ENCODE data around the gene SLIT3. TPM values are rescaled to one million over a fixed set of nuclear protein-coding genes. Genes with fewer than 3 reads are reported as not detected.

The SLIT3 gene
- total RNA-seq, 8 experiments from 2014 or later = 6.1 to 159 (median 64.4) TPM

DNA sequence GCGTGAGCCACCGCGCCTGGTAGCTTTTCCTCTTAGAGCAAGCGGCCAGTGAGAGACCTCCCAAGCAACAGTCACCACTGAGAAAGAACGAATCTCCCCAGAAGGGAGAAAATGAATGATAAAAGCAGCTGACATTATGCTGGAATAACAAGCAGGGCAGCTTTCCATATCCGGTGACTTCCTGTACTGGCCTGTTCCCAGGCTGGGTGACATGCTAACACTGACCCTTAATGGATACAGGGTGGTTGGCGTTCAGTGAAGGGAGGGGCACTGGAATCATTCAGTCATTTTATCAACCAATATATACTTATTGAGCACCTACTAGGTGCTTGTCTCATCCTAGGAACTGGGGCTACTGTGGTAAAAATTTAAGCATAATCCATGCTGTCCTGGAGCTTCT lies 364.4 kb downstream of the SLIT3 start:
- WGBS, 10 experiments = 33 to 100% (median 55%) methylated on average over 1 to 4 of the region's 7 CpGs; no CpG with 5 or more reads in 4 of the 10 experiments

DNA sequence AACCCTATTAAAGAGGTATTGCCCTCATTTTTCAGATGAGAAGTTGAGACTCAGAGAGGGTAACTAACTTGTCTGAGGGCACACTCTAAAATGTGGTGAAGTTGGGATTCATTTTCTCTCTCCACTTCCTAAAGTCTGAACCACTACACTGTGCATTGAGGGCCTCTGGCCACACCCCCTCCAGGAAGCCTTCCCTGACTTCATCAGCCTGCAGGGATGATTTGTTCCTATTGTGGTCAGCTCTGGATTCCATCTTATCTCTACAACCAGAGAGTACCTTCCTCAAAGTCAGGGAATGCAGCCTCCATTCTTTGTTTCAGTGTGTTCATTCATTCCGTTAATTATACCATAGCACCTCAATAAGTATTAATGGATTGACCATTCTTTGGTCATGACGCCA lies 365.8 kb downstream of the SLIT3 start:
- H3K27ac ChIP-seq = no peak overlapping the region
- no peak for ATAC-seq (replicated peaks in 6 of 8)
- 93 to 100% (median 100%) methylated on average over 1 to 2 of the region's 2 CpGs; no CpG with 5 or more reads in 3 of the 10 experiments for WGBS, 10 experiments
- in situ Hi-C loops (cut with MboI; ENCODE audit: low pct_unique_long_range_greater_than_20kb in 2 of 9, low sequenced_read_pairs in 9 of 9, unreplicated experiment in 9 of 9) = loop anchor here in 3 of 9 experiments (25.0 kb wide), 2 partner anchors 223 to 248 kb away; no protein-coding TSS in a partner anchor
- no peak overlapping the region for H3K4me3 ChIP-seq
- H3K4me1 ChIP-seq (replicated peaks in 1 of 2) = peaks cover 23 to 36% of the 10 kb centered on the region in 2 donors

More for the DNA sequence above, 364.4 kb downstream of the SLIT3 start:
- Histone ChIP-seq H3K4me3 (no peak overlapping the region), H3K27ac (no peak overlapping the region), H3K4me1 (replicated peaks in 1 of 2) (peaks cover 29 to 43% of the 10 kb centered on the region in 2 donors)
- in situ Hi-C loops (cut with MboI; ENCODE audit: low pct_unique_long_range_greater_than_20kb in 2 of 9, low sequenced_read_pairs in 9 of 9, unreplicated experiment in 9 of 9) = loop anchor here in 3 of 9 experiments (25.0 kb wide), 2 partner anchors 224 to 249 kb away; no protein-coding TSS in a partner anchor
- no peak for ATAC-seq (replicated peaks in 6 of 8)

DNA sequence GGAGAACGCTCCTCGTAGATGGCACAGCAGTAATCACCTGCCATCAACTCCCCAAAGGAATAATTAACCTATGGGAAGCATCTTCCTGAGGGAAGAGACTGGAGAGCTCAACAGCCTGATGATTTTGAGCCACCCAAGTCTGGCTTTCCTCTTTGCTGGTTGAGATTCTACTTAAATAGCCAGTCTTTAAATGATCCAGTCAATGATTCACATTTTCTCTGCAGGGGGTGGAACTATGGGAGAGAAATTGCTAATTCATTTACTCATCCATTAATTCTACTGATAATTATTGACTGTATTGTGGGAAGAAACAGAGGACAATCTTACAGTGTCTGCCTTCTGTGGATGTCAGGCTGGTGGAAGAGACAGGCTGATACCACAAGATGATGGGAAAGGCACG lies 366.8 kb downstream of the SLIT3 start:
- no peak overlapping the region for H3K27ac ChIP-seq
- in situ Hi-C loops (cut with MboI; ENCODE audit: low pct_unique_long_range_greater_than_20kb in 2 of 9, low sequenced_read_pairs in 9 of 9, unreplicated experiment in 9 of 9) = loop anchor here in 3 of 9 experiments (25.0 kb wide), 2 partner anchors 222 to 247 kb away; no protein-coding TSS in a partner anchor

DNA sequence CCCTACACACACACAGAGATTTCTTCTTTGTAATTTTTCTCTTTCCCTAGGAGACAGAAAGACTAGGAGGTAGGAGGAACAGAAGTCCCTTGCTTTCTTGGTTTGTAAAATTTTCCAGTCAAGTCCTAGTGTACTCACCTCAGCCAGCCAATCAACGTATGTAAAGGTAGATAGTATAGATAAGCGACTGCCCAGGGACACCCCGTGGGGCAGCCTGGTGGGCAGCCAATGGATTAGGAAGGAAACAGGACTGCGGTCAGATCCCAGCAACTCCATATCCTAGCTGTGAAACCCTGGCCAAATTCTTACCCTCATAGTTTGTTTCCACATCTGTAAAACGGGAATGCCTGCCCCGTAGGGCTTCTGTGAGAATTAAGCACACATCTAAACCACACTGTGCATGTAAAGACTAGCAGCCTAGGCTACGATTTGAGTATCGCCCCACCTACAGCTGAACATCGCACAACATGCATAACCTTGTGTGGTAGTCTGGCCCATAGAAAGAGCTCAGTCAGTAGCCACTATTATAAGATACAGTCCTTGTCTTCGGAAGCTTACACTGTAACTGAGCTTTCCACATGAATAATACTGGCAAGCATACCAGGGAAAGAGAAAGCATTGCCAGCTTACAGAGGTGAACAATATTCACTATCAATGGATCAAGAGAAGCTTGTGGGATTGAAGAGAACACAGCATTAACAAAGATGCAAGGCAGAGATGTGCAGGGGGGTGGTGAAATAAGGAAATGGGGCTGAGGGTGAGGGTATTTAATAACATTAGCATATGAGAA lies 368.3 kb downstream of the SLIT3 start:
- ATAC-seq (replicated peaks in 6 of 8) = no peak
- WGBS, 10 experiments = 75 to 100% (median 87%) methylated on average over 1 to 5 of the region's 10 CpGs; no CpG with 5 or more reads in 2 of the 10 experiments
- in situ Hi-C loops (cut with MboI; ENCODE audit: low pct_unique_long_range_greater_than_20kb in 2 of 9, low sequenced_read_pairs in 9 of 9, unreplicated experiment in 9 of 9) = loop anchor here in 3 of 9 experiments (25.0 kb wide), 2 partner anchors 220 to 245 kb away; no protein-coding TSS in a partner anchor
- Histone ChIP-seq H3K27ac (no peak overlapping the region), H3K4me3 (no peak overlapping the region), H3K4me1 (replicated peaks in 1 of 2) (peaks cover 12 to 26% of the 10 kb centered on the region in 2 donors)

More for the DNA sequence above, 366.8 kb downstream of the SLIT3 start:
- ATAC-seq (replicated peaks in 6 of 8) = no peak
- Histone ChIP-seq H3K4me3 (no peak overlapping the region), H3K4me1 (replicated peaks in 1 of 2) (peaks cover 15 to 26% of the 10 kb centered on the region in 2 donors)
- 63 to 100% (median 80%) methylated on average over 1 to 3 of the region's 3 CpGs; no CpG with 5 or more reads in 3 of the 10 experiments for WGBS, 10 experiments

DNA sequence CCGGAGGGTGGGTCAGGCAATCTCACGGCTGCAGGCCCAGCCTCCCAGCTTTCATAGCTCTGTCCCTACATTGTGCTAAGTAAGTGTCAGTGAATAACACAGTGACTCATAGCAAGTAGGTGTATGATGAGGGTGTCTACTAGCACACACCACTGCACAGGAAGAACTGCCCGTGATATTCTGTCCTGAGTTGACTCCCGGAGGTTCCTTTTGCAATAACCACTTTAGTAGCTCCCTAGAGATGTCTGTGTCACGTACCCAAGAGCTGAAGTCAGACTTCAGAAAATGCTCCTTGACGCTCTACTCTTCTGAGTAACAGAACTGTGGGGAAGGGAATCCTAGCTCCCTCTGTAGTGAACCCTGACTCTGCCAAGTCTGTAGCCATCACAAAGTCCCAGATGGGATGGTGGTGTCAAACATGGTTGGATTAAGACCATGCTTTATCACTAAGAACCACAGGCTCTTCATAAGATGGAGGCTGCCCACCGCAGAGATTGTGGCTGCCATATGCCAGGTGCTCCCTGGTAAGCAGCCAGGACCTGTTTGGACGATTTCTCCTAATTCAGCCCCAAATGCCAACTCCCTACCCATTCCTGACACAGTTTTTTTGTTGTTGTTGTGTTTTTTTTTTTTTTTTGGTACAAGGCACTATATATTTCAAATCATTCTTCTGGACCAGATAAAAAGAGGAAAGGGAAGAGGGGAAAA lies 369.1 kb downstream of the SLIT3 start:
- ATAC-seq (replicated peaks in 6 of 8) = peak in 7 of 8 experiments; percentile 97 to 99 (median 98)
- WGBS, 10 experiments = 64 to 100% (median 75%) methylated on average over 2 to 5 of the region's 8 CpGs; no CpG with 5 or more reads in 3 of the 10 experiments
- Histone ChIP-seq H3K4me1 (replicated peaks in 1 of 2) (peaks cover 12 to 32% of the 10 kb centered on the region in 2 donors), H3K27ac (peak overlapping the region in 1 of 2 donors; percentile 53), H3K4me3 (no peak overlapping the region)
- in situ Hi-C loops (cut with MboI; ENCODE audit: low pct_unique_long_range_greater_than_20kb in 2 of 9, low sequenced_read_pairs in 9 of 9, unreplicated experiment in 9 of 9) = loop anchor here in 3 of 9 experiments (25.0 kb wide), 2 partner anchors 219 to 244 kb away; no protein-coding TSS in a partner anchor

DNA sequence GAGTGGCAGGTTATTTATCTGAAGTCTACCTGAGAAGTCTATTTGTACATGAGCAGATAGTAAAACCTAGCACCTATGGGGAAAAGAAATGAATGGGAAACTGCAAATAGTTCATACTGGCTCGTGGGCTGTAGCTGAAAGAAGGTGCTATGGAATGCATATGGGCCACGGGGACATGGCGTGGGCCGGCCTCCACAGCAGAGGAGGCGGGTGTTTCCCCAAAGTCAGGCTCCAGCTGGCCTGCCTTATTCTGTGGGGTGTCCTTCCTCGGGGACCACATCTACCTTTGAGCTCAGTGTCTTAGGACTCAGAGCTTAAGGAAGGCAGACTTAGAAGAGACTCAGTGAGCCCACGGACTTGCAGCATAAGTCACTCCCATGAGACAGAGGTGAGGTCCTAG lies 371.3 kb downstream of the SLIT3 start:
- in situ Hi-C loops (cut with MboI; ENCODE audit: low pct_unique_long_range_greater_than_20kb in 2 of 9, low sequenced_read_pairs in 9 of 9, unreplicated experiment in 9 of 9) = loop anchor here in 3 of 9 experiments (25.0 kb wide), 2 partner anchors 217 to 242 kb away; no protein-coding TSS in a partner anchor
- Histone ChIP-seq H3K4me1 (replicated peaks in 1 of 2) (peaks cover 12 to 32% of the 10 kb centered on the region in 2 donors), H3K4me3 (no peak overlapping the region), H3K27ac (no peak overlapping the region)
- no peak for ATAC-seq (replicated peaks in 6 of 8)
- WGBS, 10 experiments = 0 to 100% (median 83%) methylated on average over 1 to 6 of the region's 7 CpGs; no CpG with 5 or more reads in 1 of the 10 experiments

DNA sequence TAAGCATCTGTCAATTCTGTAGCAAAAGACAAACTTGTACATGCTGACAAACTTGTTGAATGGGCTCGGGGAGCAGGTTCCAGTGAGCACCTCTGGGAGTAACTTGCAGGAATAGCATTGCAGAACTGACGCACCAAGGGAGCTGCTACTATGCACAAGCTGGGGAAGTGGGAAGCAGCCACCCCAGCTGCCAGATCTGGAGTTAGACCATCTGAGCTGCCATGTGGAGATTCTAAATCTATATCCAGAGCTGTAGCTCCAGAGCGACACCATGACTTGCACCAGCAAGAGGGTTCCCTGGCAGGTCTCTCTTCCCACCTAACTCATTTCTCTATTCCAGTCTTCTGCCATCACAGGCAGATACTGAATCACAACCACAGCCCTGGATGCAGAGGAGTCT lies 375.8 kb downstream of the SLIT3 start:
- Histone ChIP-seq H3K27ac (no peak overlapping the region), H3K4me1 (replicated peaks in 1 of 2) (peaks cover 8 to 29% of the 10 kb centered on the region in 2 donors), H3K4me3 (no peak overlapping the region)
- WGBS, 10 experiments = 67 to 100% (median 86%) methylated on average over 1 to 2 of the region's 3 CpGs; no CpG with 5 or more reads in 5 of the 10 experiments
- ATAC-seq (replicated peaks in 6 of 8) = no peak
- in situ Hi-C loops (cut with MboI; ENCODE audit: low pct_unique_long_range_greater_than_20kb in 2 of 9, low sequenced_read_pairs in 9 of 9, unreplicated experiment in 9 of 9) = loop anchor here in 3 of 9 experiments (25.0 kb wide), 2 partner anchors 213 to 238 kb away; no protein-coding TSS in a partner anchor

DNA sequence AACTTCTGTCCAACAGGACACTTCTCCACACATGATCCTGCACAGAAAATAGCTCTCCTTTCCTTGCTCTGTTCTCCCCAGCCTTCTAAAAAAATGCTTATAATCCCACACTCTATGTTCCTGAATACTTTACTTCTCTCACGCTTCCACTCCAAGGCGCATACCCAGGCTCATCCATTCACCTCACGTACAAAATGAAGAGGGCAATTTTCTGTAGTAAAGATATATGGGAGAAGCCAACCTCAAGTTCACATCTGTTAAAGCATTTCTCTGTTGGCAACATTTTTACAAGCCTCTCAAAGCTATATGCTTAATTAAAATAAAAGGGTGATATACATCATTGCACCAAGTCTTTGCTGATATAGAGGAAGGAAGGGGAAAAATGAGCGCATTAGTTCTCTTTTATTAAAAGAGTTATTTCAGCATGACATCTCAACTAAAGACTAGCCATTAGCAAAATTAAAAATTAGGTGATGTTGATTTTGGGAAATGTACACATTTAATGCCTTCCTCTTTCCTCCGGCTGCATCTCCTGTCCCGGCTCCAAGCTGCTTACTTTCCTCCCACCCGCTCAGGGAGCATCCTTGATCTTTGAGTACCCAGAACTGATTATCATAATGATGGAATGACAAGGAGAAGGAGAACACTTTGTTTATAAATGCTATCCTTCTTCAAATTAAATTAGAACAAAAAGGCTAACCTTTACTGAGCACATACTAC lies 379.6 kb downstream of the SLIT3 start:
- Histone ChIP-seq H3K4me3 (no peak overlapping the region), H3K4me1 (replicated peaks in 1 of 2) (peaks cover 30 to 51% of the 10 kb centered on the region in 2 donors), H3K27ac (peak overlapping the region in 1 of 2 donors; percentile 30)
- 59 to 96% (median 82%) methylated on average over 2 to 7 of the region's 7 CpGs for WGBS, 10 experiments
- ATAC-seq (replicated peaks in 6 of 8) = peak in 3 of 8 experiments; percentile 46 to 71 (median 66)
- in situ Hi-C loops (cut with MboI; ENCODE audit: low pct_unique_long_range_greater_than_20kb in 2 of 9, low sequenced_read_pairs in 9 of 9, unreplicated experiment in 9 of 9) = no loop called here

DNA sequence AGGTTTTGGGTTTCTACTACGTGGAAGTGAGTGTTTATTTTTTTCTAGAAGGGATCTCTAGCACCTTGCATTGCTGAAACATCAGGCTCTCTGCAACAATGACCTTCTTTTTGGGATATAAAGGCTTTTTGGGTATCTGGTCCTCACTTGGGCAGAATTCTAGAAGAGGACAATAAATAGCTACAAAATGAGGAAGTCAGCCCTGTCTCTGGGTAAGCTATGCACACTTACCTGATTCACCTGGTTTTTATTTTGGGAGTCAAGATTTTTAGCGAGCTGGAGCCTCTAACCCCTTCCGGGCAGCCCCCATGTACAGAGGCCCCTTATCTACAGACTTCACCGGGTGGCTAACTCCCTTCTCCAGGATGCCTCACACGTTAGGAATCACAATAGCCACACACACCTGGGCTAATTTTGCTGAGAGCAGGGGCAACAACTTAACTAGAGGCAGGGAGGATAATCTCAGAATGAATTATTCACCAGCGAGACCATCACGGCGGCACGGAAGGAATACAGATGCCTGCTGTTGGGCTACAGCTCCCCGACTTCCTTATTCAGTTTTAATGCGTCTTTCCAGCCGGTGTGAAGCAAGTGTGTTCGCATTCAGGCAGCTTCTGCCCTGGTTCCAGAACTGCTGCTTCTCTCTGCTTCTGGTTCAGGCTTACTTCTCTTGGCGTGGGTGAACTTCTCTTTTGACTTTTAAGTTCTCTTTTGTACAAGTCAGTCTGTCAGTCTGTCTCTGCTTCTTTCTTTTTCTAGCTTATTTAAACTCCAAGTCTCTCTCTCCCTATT lies 380.7 kb downstream of the SLIT3 start:
- in situ Hi-C loops (cut with MboI; ENCODE audit: low pct_unique_long_range_greater_than_20kb in 2 of 9, low sequenced_read_pairs in 9 of 9, unreplicated experiment in 9 of 9) = no loop called here
- peak overlapping the region in 1 of 2 donors; percentile 30 for H3K27ac ChIP-seq
- peaks cover 38 to 62% of the 10 kb centered on the region in 2 donors for H3K4me1 ChIP-seq (replicated peaks in 1 of 2)
- WGBS, 10 experiments = 17 to 94% (median 67%) methylated on average over 1 to 10 of the region's 14 CpGs; no CpG with 5 or more reads in 1 of the 10 experiments
- peak overlapping the region in 1 of 5 donors; percentile 11 for H3K4me3 ChIP-seq
- ATAC-seq (replicated peaks in 6 of 8) = no peak

DNA sequence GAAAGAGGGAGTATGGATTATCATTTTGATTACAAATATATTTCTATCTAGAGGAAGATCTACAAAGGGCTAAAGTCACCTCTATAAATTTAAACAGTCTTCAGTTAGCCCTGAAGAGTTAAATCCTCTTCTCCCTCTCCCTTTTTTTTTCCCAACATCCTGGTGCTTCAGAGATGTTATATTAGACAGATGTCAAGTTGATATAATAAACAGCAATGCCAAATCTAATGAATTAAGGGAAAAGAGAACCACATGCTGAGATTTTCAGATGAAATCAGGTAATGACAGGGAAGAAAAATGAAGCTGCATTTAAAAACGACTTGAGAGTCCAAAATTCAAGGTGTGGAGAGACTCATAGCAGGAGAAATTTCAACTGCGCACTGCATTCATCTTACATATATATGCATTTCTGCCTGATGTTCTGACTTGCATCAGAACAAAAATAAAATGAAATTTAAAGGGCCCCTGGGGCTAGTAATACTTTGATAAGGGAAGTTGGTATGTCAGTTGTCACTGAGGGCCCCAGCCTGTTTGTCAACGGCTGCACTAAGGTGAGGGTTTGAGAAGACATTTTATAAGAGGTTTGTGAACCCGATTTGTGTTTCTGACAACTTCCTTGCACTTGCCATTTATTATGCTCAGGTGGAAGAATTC lies 382.9 kb downstream of the SLIT3 start:
- WGBS, 10 experiments = 44 to 83% (median 61%) methylated on average over 2 to 4 of the region's 4 CpGs
- no peak for ATAC-seq (replicated peaks in 6 of 8)
- H3K4me1 ChIP-seq (replicated peaks in 1 of 2) = peaks cover 38 to 70% of the 10 kb centered on the region in 2 donors
- H3K4me3 ChIP-seq = no peak overlapping the region
- in situ Hi-C loops (cut with MboI; ENCODE audit: low pct_unique_long_range_greater_than_20kb in 2 of 9, low sequenced_read_pairs in 9 of 9, unreplicated experiment in 9 of 9) = no loop called here
- H3K27ac ChIP-seq = peak overlapping the region in 1 of 2 donors; percentile 70

DNA sequence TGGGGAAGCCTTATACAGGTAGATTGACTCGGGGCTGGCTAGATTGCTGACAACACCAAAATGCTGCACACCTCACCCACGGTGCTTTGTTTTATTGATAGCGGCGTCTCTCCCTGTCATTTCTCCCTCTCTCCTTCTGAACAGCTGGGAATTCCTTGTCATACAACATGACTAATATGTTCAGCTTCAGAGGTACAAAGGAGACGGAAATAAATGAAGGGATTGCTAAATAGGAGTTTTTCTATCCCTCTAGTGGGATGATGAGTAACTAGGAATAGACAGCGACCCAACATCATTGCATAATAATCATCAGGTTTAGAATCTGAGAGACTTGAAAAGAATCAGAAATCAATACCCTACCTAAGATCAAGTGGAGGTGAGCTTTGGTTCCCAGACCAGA lies 384.1 kb downstream of the SLIT3 start:
- peak in 7 of 8 experiments; percentile 10 to 54 (median 37) for ATAC-seq (replicated peaks in 6 of 8)
- Histone ChIP-seq H3K27ac (peak overlapping the region in 1 of 2 donors; percentile 70), H3K4me3 (no peak overlapping the region), H3K4me1 (replicated peaks in 1 of 2) (peaks cover 38 to 70% of the 10 kb centered on the region in 2 donors)
- 8 to 82% (median 56%) methylated on average over 2 to 6 of the region's 6 CpGs for WGBS, 10 experiments
- in situ Hi-C loops (cut with MboI; ENCODE audit: low pct_unique_long_range_greater_than_20kb in 2 of 9, low sequenced_read_pairs in 9 of 9, unreplicated experiment in 9 of 9) = no loop called here

Data from motor neuron (in vitro differentiated cells).